HL-60/S4 treated with phorbol 12-myristate 13-acetate at 8.2 ng/mL for 4 days and 3 days (cell line): Measurements from ENCODE around the gene FOXD1.
"Not testable (repeated sequence)": the region's sequence is repeated elsewhere in the genome, so short reads cannot be mapped to it uniquely, and the experiment has no call there.

Experiments used
- in situ Hi-C: fragments of 300-500 bp; cut with MboI; formaldehyde crosslinking; loops from 2 replicates; pipeline ENCODE4 v1.15.0; 2022; ENCODE audit warnings: low sequenced_read_pairs

FOXD1 gene

DNA sequence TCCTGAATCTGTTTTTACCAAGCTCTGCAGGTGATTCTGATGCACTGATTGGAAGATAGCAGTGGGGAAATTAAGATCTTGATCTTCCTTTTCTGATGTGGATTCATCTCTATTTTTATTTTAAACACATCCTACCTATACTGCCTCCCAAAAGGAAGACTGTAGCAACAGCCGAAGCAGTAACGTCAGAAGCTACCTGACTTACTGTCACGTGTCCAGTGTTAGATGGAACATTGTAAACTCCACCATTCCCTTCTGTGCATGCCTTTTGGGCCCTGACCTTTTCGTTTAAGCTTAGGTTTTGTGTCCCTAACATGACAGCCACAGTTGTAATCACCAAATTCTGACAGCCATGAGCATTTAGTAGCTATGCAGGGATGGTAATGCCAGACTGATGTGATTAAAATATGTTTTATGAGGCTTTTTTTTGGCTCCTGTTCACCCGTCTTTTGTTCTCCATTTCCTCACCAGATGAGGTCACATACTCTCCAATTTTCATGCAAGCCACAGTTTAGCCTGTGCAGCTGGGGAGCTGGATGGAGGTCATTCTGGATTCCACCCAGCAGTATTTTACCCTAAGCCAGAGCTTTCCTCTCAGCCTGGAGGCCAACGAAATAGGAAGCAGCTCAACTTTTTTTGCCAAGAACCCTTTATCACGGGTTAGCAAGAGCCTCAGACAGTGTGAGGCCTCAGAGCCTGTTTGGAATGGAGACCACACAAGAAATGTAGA, 15.6 kb upstream of the FOXD1 start:
- in situ Hi-C loops, result no loop called here

DNA sequence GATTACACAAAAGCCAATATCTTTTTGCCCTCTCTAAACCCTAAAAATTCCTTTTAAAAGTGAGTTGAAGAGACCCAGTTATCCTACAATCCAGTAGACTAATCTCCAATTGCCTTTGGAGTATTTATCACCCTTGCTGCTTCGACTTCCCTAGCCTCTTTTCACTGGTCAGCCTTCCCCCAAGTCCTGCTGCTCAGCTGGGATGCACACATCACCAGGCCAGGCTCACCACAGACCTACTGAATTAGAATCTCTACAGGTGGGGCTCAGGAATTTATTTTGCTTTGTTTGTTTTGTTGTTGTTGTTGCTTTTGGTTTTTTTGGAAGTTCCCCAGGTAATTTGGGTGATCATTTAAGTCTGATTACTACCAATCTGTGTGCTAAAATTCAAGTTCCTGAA, 11.6 kb upstream of the FOXD1 start:
- in situ Hi-C loops, result no loop called here

DNA sequence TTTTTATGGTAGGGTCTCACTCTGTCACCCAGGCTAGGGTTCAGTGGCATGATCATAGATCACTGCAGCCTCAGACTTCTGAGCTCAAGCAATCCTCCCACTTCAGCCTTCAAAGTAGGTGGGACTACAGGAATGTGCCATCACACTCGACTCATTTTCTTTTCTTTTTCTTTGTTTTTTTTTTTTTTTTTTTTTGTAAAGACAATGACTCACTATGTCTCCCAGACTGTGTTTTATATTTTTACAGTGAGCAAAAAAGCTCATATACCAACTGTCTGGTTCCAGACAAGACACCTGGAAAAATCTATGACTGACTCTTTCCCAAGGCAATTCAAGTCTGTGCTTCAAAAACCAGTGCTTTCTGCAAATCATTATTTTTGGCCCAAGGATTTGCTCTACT, 10.8 kb upstream of the FOXD1 start:
- in situ Hi-C loops, result no loop called here

DNA sequence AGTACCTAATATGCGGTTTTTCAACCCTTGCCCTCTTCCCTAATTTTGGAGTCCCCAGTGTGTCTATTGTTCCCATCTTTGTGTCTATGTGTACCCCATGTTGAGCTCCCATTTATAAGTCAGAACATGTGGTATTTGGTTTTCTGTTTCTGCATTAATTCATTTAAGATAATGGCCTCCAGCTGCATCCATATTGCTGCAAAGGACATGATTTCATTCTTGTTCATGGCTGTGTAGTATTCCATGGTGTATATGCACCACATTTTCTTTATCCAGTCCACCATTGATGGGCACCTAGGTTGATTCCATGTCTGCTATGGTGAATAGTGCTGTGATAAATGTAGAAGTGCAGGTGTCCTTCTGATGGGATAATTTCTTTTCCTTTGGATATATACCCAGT, 7.9 kb upstream of the FOXD1 start:
- in situ Hi-C loops, result not testable (repeated sequence)

DNA sequence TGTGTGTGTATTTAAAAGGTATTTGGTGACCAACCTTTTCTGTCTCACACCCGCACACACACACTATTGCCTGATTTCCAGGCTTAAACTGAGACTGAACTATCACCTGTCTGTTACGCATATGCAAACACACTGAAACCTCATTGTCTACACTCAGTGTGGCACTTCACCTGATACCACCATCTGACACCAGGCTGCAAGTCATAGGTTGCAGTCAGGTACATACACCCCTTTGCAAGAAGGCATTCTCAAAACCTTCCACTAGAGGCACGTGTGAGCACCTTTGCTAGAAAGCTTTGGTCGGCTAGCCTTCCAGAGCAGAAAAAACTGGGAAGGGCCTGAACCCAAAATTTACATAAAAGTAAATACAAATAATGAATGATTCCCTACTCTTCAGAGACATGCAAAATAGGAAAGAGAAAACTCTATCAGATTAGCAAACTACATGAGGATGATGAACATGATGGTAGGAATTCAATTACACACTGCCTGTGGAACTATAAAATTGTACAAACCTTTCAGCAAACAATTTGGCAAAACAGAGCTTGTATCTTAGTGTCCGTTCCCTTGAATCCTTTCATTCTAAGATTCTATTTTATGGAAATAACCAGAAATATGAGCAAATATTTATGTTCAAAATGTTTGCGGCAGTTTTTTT, 5.9 kb upstream of the FOXD1 start:
- in situ Hi-C loops, result no loop called here

DNA sequence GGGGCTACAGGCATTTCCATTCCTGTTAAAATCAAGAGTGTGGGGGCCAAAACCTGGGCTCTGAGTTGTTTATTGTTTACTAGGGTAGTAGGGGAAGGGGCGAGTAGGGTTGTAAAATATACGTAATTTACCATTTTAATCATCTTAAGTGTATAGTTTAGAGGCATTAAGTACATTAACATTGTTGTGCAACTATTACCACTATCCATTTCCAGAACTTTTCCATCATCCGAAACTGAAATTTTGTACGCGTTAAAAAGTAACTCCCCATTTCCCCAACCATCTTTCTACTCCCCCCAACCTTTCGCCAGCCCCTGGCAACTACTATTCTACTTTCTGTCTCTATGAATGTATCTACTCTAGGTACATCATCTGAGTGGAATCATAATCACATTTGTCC, 3.6 kb upstream of the FOXD1 start:
- in situ Hi-C loops, result no loop called here

DNA sequence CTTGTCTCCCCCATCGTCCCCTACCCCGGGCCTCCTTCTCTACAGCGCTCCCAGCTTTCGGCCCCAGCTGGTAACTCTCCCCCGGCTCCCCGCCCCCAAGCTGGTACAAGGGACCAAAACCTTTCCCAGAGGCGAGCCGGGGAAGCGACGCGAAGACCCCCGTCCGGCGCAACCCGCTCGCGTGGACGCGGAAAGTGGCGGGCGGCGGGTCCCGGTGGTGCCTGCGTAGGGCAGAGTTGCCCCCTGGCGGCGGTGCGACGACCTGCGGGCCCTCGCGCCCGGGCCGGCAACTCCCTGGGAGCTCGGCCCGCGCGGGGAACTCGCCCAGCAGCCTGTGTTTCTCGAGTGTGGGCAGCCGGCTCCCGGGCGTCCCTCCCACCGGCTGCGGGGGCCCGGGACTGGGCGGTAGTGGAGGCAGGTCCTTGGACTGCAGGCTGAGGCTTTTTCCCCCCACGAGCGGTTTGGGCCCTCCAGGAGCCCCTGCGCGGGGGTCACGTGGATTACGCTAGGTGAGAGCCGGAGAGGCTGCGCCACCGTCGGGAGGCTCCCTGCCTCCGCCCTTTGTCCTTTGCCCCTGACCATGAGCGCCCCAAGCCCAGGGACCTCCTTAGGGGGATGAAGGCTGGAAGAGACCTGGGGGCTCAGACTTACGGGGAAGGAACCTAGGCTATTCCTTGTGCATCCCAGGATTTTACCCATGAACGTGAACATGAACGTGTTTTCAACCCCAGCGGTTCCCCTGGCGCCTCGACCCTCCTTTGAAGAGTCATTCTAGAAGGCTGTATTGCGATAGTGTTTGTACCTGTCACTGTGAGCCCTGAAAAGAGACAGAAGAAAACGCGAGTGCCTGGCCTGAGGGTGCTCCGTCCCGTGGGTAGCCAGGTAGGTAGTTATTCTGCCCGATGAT, 2.9 kb upstream of the FOXD1 start:
- in situ Hi-C loops, result no loop called here

DNA sequence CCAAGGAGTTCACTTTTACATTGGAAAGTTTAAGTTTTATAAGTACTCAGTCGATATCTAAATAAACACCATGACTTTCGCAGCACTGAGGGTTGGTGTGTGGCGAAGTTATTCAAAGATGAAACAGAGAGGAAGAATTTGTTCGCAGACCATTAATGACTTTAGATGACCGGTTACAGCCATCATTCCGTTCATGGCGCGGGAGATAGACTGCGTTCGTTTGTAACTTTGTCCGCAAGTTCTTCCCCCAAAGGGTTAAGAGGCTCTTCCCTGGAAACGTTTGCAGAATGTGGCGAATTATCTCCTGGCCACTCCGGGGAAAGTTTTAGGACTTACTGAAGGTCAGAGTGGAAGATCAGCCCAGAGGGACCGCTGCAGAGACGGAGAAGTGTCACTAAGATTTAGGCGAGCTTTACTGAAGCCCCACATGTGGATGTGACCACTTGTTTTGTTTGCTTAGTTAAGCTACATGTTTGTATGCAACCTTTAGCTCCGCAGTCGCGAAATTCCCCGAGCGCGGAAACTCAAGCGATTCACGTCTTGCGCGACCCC, 2.2 kb upstream of the FOXD1 start:
- in situ Hi-C loops, result no loop called here

DNA sequence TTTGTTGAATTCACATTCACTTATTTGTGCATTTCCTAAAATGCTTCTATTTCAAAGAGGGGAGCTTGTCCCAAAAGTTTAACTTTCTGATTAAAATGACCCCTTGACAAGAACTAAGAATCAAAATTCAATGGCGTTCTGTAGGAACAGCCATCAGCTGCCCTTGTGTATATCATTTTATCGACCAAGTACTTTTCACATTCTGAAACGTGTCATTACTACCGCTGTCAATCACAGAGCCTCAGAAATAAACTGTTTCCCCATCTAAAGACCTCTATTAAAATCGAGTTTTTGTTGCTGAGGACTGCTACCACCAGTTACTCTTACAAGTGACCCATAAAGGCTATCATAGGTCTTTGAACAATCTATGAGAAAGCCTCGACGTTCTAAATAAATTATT, 1.6 kb upstream of the FOXD1 start:
- in situ Hi-C loops, result no loop called here

DNA sequence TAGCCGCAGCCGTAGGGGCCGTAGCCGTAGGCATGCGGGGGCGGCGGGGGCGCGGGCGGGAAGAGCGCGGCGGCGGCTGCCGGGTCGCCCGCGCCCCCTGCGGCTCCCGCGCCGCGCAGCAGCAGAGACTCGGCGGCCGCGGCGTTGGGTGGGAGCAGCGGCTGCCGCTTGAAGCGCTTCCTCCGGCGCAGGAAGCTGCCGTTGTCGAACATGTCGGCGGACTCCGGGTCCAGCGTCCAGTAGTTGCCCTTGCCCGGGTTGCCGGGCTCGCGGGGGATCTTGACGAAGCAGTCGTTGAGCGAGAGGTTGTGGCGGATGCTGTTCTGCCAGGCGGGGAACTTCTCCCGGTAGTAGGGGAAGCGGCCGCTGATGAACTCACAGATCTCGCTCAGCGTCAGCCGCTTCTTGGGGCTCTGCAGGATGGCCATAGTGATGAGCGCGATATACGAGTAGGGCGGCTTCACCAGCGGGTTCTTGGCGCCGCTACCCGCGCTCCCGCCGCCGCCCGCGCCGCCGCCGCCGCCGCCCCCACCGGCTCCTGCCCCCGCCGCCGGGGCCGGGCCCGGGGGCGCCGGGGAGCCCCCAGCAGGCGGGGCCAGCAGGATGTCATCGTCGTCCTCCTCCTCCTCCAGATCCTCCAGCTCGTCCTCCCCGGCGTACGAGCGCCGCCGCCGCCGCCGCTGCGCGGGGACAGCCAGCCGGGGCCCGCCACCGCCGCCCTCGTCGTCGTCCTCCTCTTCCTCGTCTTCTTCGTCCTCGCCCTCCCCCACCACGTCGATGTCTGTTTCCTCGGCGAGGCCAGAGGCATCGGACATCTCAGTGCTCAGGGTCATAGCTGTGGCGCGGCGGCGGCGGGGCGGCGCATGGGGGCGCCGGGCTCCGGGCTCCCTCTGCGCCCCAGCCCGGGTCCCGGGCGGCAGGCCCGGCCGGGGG, 781 bp downstream of the FOXD1 start:
- in situ Hi-C loops, result no loop called here

DNA sequence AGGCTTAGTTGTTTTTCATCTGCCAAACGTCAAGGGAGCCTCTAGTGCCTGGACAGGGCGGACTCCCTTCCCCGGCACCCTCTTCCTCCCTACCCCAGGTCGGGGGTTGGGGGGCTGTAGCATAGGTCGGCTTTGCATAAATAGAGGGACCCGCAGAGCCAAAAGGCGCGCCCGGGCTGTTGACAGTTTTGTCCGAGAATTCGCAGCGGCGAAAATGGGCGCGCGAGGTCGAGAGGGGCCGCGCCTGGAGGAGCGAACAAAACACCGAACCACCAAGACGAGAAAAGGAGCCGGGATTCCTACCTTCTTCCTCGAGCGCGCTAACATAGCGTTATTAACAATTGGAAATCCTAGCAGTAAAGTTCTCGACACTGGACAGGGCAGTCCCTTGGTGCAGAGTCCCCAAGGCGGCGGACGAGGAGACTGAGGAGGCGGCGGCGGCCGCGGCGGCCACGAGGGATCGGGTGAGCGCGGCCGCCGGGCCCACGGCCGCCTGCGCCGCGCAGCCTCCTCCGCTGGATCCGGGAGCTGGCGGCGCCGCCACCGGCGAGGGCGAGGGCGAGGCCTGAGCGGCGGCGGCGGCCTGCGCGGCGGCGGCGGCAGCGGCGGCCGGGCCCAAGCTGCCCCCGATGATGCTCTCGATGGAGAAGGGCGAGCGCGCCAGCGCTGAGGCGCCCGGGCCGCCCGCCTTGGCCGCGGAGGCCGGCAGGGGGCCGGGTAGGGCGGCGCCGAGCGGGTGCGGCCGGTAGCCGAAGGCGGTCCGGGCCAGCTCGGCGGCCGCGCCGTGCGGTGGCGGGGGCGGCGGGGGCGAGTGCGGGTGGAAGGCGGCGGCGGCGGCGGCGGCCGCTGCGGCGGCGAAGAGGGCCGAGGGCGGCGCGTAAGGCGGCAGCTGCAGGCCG, 1.7 kb downstream of the FOXD1 start:
- in situ Hi-C loops, result no loop called here

DNA sequence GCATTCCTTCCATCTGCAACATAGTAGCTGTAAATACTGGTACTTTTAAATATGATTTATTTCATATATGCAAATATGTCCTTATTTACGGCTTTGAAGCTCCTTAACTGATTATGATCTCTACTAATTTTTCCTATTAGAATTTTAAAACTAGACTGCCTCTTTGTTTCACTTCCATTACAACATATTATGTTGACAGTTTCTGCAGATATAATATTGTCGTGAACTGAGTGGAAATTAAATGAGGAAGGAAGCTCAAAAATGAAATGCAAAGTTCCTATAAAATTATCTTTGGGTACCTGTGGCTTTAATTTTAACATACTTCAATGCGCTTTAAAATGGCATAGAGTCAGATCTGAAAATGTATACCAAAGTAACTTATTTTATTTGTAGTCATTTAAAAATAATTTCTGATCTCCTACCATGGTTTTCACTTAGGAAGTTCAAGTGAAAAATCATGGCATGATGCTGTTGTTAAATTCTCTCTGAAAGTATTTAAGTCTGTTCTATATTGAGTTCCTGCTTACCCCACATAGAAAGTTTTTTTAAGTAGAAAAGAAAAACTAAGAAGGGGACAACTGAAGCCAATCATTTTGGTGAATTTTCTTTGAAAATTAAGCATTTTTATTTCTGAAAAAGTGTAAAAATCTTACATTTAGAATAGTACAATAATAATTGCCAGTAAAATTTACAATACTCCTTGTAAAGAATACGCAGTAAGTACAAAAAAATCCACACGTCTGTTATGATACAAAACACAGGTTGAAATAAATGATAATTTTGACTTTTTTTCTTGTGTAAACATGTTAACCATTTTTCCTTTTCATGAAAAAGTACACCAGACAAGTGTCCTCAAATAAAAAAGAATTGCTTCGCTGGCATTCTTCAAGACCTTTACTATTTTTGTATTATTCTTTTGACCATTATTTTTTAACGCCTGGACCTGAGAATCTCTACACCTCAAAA, 2.6 kb downstream of the FOXD1 start:
- in situ Hi-C loops, result no loop called here

DNA sequence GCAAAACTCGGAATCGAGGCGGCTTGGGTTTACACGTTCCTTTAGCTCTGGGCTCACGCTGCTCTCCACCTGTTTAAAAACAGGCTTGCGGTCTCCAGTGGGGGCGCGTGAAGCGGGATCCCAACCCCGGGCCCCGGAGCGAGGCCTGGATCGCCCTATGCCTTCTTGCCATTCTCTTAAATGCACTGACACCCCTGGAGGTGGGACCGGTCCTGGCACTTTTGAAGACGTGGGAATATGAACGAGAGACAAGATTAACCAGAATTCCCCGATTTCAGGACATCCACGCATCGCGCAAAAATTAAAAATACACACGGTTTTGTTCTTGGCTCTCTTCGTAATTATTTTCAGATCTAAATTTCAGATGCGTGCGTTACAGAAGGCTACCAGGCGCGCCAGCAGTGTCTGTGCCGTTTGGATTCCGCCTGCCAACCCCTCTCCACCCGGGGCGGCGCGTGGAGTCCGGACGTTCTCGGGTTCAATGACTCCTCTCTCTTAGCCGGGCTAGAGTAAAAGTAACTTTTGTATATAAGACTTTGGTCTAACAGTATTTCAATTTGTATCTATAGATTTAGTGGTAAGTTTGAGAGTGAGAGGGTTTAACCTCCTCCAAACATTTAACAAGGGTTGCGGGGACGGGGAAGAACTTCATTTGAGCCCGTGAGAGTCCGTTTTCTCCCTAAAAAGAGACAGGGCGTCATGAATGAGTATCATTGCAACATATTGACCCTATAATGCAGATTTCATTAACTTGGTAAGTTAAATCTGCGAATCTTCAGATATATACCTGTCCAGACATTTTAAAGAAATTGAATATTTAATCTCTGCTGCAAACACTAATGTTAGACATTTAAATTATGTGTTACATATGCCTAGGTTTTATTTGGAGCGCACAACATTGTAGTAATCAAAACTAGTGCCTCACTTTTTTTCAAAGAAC, 3.8 kb downstream of the FOXD1 start:
- in situ Hi-C loops, result no loop called here

DNA sequence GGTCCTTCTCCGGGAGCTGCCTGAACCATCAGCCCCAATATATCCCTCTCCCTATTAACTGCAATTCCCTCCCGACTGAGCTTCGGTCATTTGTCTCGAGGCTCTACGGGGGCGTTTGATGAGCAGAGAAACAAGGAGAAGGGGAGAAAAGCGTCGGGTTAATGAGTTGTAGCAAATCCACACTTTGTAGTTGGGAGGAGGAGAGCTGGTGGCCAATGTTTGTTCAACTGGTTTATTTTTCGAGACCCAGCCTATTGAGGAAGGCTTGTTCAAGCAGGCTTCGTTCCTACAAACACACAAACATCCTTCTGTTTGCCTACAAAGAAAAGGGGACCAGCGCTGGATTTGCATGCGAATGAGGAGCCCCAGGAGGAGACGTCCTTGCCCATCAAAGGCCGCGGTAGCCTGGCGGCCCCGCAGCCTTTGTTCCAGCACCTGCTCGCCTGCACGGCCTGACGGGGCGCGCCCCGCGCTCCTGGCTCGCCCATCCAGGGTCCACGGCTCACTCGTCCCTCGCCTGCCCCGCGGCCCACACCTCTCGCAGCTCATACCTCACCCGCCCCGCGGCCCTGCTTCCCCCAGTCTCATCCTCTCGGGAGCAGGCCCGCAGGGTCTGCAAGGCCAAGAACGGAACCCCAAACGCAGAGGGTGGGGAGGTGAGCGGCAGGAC, 4.6 kb downstream of the FOXD1 start:
- in situ Hi-C loops, result no loop called here

DNA sequence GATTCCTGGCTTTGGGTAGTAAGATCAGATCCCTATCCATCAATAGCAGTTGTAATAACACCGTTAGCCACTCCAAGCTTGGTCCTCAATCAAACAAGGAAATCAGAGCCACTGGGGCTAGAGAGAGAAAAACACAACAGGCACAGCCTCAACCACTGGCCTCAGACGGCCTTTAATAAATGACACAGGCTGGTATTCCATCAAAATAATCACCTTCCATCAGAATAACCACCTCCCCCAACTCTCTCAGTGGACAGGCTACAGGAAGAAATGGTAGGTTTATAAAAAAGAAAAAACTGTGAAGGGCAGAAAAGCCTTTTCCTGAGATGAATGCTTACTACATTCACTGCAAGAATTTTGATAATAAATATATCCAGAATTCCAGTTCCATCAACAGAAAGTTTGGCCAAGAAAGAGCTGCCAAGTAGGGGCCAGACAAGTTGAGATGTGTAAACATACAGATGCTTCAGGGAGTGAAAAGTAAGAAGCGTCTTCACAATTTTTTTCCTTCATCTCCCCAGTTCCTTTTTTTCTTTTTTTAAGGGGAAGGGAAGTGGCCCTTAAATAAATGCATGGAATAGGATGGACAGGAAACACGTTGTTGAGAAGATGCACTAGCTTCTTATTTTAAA, 5.5 kb downstream of the FOXD1 start:
- in situ Hi-C loops, result no loop called here

DNA sequence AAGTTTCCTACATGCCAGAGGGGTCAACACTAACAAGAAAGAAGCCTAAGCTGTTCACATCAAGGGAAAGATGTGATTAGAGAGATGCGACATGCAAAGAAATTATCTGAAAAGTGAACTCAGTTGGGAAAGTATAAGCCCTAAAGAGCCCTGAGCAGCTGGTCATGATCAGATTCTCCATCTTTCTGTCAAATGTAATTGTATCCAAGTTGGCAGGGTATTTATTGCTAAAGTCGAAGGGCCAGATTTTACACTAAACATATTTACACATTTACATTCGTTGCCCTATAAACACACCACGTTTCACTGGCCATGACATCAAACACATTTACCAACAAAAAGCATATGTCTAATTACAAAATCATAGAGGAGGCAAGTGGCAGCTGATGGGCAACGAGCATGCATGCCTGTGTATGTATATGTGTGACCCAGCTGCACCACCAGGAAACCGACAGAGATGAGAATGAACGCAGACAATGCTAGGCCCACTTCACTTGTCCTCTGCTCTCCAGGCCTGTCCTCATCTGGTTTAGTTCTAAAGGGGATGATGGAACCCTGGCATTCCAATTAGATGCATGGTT, 6.3 kb downstream of the FOXD1 start:
- in situ Hi-C loops, result no loop called here
